Inflammatory macrophage (primary cell): Measurements from ENCODE around the gene ZDHHC11.

Experiments used
- DNase-seq, 2 donors: peaks; one replicate each; pipeline ENCODE4 v3.0.0-alpha.2; 2020 to 2022

ZDHHC11 gene

GRCh38 chr5:878125-878524 is 27.3 kb upstream of the ZDHHC11 start:
- no peak for DNase-seq

GRCh38 chr5:876398-877365 is 25.9 kb upstream of the ZDHHC11 start:
- DNase-seq: no peak

- DNase-seq: no peak
Observed at GRCh38 chr5:875931-876330, 25.1 kb upstream of the ZDHHC11 start.

- DNase-seq: no peak
Observed at GRCh38 chr5:873328-873727, 22.5 kb upstream of the ZDHHC11 start.

- no peak for DNase-seq
Observed at GRCh38 chr5:872301-872700, 21.5 kb upstream of the ZDHHC11 start.

DNA sequence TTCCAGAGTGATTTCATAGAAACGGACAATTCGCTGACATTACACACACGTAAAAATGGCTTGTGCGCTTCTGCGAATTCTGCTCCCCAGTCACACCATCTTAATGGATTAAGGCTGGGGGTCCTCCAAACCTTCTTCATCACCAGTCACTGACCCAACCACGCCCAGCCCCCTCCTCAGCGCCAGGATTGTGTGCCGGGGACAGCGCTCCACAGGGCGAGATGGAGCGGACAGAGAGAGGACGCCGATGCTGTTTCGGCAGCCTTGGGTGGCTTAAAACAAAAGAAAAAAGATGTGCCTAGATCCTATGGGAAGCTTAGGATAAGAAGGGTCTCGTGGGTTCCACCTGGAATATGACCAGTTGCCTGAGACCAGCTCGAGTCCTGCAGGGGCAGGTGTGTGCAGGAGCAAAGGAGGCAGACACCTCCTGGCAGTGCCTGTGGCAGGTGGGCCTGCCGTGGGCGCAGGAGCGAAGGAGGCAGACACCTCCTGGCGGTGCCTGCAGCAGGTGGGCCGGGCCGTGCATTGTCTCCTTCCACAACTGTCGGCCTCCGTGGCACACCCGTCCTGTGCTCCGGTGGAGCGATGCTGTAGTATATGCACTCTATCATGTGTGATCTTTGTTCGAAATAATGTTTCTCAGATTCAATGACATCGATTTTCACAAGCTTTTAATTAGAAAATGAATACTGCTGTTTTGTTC is 21.0 kb upstream of the ZDHHC11 start:
- DNase-seq: no peak

DNA sequence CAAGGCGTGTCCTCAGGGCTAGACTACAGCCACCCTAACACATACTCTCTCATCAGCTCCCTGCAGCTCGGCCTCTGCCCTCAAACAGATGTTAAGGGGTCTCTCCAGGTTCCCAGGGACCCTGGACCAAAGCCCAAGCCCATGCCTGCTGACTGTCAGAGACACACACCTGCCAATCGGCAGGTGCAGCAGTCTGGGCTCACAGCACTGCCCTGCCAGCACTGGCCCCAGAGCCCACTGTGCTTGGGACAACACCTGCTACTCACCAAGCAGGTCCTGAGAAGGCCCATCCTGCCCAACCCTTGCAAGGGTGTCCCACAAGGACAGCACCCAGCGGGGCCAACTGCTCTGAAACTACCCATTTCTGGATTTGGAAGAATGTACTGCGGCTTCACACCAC is 20.2 kb upstream of the ZDHHC11 start:
- no peak for DNase-seq

DNA sequence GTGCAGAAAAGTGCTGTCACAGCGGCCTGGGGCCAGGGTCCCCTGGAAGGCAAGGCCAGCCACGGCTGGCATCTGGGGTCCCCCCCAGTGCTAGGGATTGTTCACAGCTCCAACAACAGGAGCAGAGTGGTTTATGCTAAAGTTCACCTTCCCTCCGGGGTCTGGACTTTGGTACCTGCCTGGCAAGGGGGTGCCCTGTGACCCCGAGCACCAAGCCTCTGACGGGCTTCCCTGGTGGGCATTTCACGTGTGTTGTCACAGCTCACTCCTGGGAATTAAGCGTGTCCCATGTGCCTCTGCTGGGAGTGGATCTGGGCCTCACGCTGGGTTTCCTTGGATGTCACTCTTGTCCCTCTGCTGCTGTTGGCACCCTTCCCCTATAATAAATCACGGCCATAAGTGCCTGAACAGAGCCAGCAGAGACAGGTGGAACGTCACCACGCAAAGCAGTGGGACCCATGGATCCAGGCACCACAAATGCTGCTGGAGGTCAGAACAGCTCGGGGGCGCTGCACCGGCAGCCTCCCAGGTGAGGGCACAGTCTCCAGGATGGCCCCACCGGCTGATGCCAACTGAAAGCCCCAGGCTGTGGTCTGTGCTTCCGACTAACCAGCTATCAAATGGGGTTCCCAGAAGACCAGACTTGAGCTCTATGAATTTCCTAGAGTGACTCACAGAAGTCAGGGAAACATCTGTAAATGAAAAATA is 17.8 kb upstream of the ZDHHC11 start:
- DNase-seq: no peak

DNA sequence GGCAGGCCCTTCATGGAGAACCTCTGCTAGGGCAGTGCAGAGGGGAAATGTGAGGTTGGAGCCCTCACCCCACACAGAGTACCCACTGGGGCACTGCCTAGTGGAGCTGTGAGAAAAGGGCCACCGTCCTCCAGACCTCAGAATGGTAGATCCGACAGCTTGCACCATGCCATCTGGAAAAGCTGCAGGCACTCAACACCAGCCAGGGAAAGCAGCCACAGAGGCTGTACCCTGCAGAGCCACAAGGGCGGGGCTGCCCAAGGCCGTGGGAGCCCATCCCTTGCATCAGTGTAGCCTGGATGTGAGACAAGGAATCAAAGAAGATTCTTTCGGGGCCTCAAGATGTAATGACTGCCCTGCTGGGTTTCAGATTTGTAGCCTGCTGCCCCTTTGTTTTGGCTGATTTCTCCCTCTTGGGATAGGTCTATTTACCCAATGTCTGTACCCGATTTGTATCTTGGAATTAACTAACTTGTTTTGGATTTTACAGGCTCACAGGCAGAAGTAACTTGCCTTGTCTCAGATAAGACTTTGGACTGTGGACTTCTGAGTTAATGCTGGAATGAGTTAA is 16.6 kb upstream of the ZDHHC11 start:
- no peak for DNase-seq

GRCh38 chr5:865771-866170 is 15.0 kb upstream of the ZDHHC11 start:
- DNase-seq: no peak

GRCh38 chr5:865168-865521 is 14.4 kb upstream of the ZDHHC11 start:
- DNase-seq: no peak

GRCh38 chr5:864492-865167 is 13.8 kb upstream of the ZDHHC11 start:
- no peak for DNase-seq

DNA sequence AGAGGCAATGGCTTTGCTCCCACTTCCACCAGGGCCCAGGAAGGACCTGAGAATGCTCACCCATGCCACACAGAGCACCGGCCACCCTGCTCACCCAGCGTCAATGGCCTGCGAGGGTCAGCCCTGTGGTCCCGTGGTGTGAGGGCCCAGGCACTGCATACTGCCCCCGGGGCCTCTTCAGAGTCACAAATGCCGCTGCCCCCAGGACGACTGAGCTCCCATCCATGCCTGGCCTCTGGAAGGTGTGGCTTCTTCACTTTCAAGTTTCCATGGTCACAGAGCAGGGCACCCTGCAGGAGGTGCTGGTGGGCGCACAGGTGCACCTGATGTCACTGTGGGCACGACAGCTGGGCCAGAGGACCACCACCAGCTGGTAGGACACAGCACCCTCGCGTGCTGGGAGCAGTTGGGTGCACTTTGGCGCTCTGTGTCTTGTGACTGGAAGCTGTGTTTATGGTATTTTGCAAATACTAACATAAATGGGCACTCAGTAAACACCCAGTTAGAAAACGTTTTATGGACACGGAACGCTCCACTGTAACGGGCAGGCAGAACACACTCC is 12.5 kb upstream of the ZDHHC11 start:
- no peak for DNase-seq

- DNase-seq: no peak
Observed at GRCh38 chr5:862367-863243, 11.8 kb upstream of the ZDHHC11 start.

DNA sequence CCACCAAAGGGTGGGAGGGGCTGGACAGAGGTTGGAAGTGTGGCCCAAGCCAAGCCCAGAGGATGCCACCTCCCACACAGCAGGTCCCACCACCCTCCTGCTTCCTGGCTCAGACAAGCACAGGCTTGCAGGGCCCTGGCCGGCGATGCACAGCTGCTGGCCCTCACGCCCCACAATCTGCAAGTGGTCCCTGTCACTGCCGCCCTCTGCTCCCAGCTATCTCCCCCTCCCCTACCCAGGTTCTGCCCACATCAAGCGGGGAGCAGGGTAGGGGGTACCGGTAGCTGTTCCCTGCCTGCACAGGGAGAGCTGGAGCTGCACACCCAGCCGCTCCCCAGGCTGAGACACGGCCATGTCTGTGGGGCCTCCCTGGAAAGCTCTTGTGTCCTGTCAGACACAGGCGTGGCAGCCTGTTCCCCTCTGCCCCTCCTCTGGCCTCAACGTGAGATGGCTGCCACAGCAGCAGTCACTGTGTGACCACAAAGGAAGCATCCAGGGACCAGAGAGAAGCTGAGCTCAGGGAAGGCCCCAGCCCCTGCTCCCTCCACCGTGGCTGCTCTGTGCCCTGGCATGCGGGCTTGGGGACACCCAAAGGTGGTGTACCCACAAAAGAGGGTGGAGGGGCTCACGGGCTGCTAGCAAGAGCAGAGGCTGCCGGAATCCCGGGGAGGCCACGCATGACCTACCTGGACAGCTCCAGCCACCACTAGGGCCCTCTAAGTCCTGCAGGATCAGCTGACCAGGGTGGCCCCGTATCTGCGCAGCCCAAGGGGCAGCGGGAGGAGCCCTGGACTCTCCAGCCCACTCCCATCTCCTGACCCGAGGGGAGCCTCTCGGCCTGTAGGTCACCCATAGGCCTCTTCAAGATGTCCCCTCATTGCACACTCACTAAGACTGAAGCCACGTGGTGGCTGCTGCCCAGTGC is 10.9 kb upstream of the ZDHHC11 start:
- no peak for DNase-seq

DNA sequence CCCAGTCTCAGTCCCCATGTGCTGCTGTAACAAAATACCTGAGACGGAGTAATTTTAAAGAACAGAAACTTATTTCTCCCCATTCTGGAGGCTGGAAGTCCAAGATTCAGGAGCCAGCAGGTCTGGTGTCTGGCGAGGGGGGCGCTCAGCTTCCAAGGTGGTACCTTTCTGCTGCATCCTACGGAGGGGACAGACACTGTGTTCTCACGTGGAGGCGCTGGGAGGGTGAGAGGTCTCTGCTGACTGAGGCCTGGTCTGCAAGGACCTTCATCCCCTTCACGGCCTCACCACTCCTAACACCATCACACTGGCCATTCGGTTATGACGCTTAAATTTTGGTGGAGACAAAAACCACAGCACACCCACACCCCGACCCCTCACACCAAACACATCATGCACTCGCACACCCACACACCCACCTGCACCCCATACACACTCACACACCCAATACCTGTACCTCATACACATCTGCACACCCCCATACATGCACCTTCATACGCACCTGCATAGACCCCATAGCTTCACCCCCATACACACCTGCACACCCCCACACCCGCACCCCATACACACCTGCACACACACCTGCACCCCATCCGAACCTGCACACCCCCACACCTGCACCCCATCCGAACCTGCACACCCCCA is 9.8 kb upstream of the ZDHHC11 start:
- DNase-seq: no peak

DNA sequence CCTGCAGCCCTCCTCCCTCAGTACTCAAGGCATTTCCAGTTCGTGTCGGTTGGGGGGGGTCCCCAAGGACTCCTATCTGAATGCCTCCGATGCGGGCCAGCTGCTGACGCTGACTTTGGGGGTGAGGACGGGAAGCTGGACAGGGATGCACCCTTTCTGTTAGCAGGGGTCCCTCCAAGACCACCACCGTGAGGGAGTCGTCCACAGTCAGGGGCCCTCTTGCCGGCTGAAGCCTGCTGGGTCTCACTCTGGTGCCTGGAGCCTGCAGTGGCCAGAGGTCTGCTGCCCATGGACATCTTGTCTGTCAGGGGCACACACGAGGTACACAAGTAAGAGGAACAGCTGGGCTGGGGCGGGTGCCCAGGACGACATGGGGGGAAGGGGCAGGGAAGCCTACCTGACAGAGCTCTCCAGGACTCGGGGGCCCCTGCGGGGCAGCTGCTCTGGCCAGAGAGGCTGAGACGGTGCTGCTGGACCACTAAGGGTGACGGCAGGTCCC is 9.1 kb upstream of the ZDHHC11 start:
- no peak for DNase-seq

DNA sequence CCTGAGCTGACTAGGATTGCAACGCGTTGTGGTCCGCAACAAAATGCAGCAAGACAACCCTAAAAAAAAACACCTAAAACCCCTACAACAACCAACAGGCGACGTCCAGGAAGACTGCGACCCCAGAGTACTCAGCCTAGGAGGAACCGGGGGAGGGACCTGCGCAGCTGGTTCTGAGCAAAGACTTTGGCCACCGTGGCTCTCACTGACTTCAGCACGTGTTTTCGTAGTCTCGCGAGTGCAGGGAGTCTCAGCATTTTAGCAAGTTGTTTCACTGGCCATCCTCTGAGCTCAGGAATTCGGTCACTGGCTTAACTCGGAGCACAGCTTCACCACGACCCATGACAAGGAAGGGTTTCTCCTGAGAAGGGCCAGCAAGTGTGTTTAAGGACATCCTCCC is 8.6 kb upstream of the ZDHHC11 start:
- no peak for DNase-seq

DNA sequence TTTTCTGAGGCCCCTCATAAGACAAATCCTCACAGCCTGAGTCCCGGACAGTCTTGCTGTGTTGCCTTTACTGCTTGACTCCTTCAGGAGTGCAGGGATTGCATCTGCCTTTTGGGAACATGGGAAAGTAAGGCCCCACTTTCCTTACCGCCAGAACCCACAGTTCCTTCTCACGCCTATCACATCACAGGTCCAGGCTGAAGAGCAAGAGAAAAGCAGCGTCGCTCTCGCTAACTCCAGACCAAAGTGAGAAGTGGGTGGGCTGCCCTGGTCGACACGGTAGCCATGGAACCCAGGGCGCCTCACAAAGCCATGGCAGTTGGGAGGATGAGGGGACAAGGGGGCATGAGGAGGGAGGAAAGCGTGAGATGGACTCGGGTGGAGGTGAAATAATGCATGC is 7.9 kb upstream of the ZDHHC11 start:
- no peak for DNase-seq
